Measurements from ENCODE around the gene CYP26B1.

The CYP26B1 gene

GRCh38 chr2:72104821-72105588 is 42.7 kb downstream of the CYP26B1 start:
- H3K9me3 ChIP-seq (replicated peaks in 1 of 11), result no peaks in the 10 kb centered on the region

DNA sequence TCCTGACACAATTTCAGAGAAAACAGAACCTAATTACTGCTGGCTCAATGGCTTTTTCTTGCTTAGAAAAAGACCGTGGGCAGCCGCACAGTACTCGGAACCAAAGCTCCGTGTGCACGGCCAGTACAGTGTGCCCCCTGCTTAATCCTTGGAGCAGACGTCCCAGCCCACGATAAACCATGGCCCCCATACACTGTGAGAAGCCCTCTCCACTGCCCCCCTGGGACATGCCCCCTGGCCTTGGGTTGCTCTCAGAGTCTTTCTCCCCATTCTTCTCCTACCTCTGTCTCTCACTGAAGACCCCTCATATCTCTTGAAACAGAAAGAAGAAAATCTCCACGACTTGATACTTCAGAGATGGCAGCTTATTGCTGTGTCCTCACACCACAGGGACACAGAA is 44.0 kb downstream of the CYP26B1 start:
- peak overlapping the region in 1 of 11 experiments; percentile 41; a peak in 2 of 22 replicates for H3K4me2 ChIP-seq
- H3K4me1 ChIP-seq, result peaks cover 0 to 8% (median 0%) of the 10 kb centered on the region in 10 experiments; a peak in 3 of 20 replicates
- no peak overlapping the region for H3K9ac ChIP-seq
- no peaks in the 10 kb centered on the region for H4K20me1 ChIP-seq
- H3K36me3 ChIP-seq, result no peaks in the 10 kb centered on the region
- TF ChIP-seq Cebpa-rat (IDR thresholded peaks at IDR 0.05), result no peak
- no peak overlapping the region for H3K27ac ChIP-seq
- no peak overlapping the region for H3K4me3 ChIP-seq
- no peaks in the 10 kb centered on the region for H3K27me3 ChIP-seq
- no peaks in the 10 kb centered on the region for H3K9me3 ChIP-seq (replicated peaks in 1 of 11)

More at GRCh38 chr2:72104821-72105588, 42.7 kb downstream of the CYP26B1 start:
- Histone ChIP-seq H4K20me1 (no peaks in the 10 kb centered on the region), H3K4me3 (no peak overlapping the region), H3K4me1 (peaks cover 0 to 8% (median 0%) of the 10 kb centered on the region in 10 experiments; a peak in 3 of 20 replicates), H3K9ac (no peak overlapping the region), H3K27me3 (no peaks in the 10 kb centered on the region), H3K27ac (no peak overlapping the region), H3K36me3 (no peaks in the 10 kb centered on the region), H3K4me2 (no peak overlapping the region)
- TF ChIP-seq Cebpa-rat (IDR thresholded peaks at IDR 0.05), result no peak

DNA sequence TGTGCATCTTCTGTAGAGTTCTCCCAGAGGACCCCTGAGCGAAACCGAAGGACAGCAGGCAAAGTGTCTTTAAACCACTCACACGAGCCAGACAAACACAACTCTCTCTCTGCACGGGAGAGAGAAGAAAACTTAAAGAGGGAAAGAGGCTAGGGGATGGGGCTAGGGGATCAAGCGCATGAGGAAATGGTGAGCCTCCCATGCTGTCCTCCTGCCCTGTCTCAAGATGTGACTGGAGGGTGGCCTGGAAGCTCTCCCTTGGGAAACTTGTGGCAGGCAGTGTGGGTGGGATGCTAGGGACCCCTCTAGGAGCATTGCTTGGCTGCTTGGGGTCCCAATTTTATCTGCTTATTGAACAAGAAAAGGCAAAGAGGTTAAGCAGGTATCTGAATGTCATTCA is 44.5 kb downstream of the CYP26B1 start:
- Histone ChIP-seq H3K4me1 (peaks cover 0 to 8% (median 0%) of the 10 kb centered on the region in 10 experiments; a peak in 3 of 20 replicates), H3K27me3 (no peaks in the 10 kb centered on the region), H3K4me3 (no peak overlapping the region), H3K27ac (no peak overlapping the region), H3K36me3 (no peaks in the 10 kb centered on the region), H4K20me1 (no peaks in the 10 kb centered on the region), H3K9me3 (replicated peaks in 1 of 11) (no peaks in the 10 kb centered on the region), H3K9ac (no peak overlapping the region), H3K4me2 (peak overlapping the region in 5 of 11 experiments; percentile 17 to 41 (median 29); a peak in 4 of 22 replicates)
- TF ChIP-seq Cebpa-rat (IDR thresholded peaks at IDR 0.05), result no peak

DNA sequence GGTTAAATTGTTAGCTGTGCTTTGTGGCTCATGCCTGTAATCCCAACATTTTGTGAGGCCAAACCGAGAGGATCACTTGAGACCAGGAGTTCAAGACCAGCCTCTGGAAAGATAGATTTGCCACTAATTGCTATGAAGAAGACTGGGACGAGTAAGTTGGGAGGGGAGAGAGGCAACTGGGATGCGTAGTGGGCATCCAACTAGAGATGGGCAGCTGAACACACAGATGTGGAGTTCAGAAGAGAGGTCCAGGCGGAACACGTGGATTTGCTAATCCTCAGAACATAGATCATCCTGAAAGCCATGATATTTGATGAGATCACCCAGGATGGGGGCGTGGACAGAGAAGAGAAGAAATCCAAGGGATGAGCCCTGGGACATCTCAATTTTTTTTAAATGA is 48.7 kb downstream of the CYP26B1 start:
- TF ChIP-seq Cebpa-rat (IDR thresholded peaks at IDR 0.05), result no peak

GRCh38 chr2:72097276-72097675 is 50.4 kb downstream of the CYP26B1 start:
- Histone ChIP-seq H3K4me3 (no peak overlapping the region), H3K27ac (no peak overlapping the region), H4K20me1 (no peaks in the 10 kb centered on the region), H3K4me1 (peaks cover 0 to 6% (median 0%) of the 10 kb centered on the region in 10 experiments; a peak in 4 of 20 replicates), H3K9me3 (replicated peaks in 1 of 11) (peaks cover 0 to 8% (median 0%) of the 10 kb centered on the region in 11 experiments; a peak in 1 of 22 replicates), H3K27me3 (no peaks in the 10 kb centered on the region), H3K4me2 (no peak overlapping the region), H3K9ac (no peak overlapping the region), H3K36me3 (no peaks in the 10 kb centered on the region)
- no peak for TF ChIP-seq Cebpa-rat (IDR thresholded peaks at IDR 0.05)

More for the DNA sequence above, 48.7 kb downstream of the CYP26B1 start:
- H3K27me3 ChIP-seq, result no peaks in the 10 kb centered on the region
- peaks cover 0 to 8% (median 0%) of the 10 kb centered on the region in 11 experiments; a peak in 1 of 22 replicates for H3K9me3 ChIP-seq (replicated peaks in 1 of 11)
- H3K36me3 ChIP-seq, result no peaks in the 10 kb centered on the region
- no peak overlapping the region for H3K4me2 ChIP-seq
- no peaks in the 10 kb centered on the region for H4K20me1 ChIP-seq
- peaks cover 0 to 8% (median 0%) of the 10 kb centered on the region in 10 experiments; a peak in 4 of 20 replicates for H3K4me1 ChIP-seq
- H3K9ac ChIP-seq, result no peak overlapping the region
- no peak overlapping the region for H3K27ac ChIP-seq
- no peak overlapping the region for H3K4me3 ChIP-seq

DNA sequence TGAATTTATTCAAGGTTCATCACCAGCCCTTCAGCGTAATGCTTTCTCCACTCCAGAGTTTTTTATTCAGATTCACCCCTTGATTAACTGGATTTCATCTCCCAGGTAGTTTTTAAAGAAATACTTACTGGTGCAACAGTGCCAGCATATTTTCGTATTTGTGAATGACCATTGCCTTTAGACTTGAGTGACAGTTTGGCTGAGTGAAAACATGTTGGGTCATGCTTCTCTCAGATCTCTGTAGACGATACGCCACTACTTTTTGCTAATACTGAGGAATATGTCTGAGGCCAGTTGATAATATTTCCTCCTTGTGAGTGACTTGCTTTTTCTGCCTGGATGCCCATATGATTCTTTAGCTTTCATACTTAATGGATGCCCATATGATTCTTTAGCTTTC is 51.5 kb downstream of the CYP26B1 start:
- Histone ChIP-seq H3K27ac (no peak overlapping the region), H4K20me1 (no peaks in the 10 kb centered on the region), H3K9ac (no peak overlapping the region), H3K9me3 (replicated peaks in 1 of 11) (peaks cover 0 to 8% (median 0%) of the 10 kb centered on the region in 11 experiments; a peak in 1 of 22 replicates), H3K36me3 (no peaks in the 10 kb centered on the region), H3K4me2 (no peak overlapping the region), H3K4me1 (peaks cover 0 to 8% (median 0%) of the 10 kb centered on the region in 10 experiments; a peak in 4 of 20 replicates), H3K4me3 (no peak overlapping the region), H3K27me3 (no peaks in the 10 kb centered on the region)
- no peak for TF ChIP-seq Cebpa-rat (IDR thresholded peaks at IDR 0.05)

- H3K27ac ChIP-seq, result no peak overlapping the region
- no peak overlapping the region for H3K4me2 ChIP-seq
- no peaks in the 10 kb centered on the region for H4K20me1 ChIP-seq
- H3K4me1 ChIP-seq, result peaks cover 0 to 8% (median 0%) of the 10 kb centered on the region in 10 experiments; a peak in 4 of 20 replicates
- no peak for TF ChIP-seq Cebpa-rat (IDR thresholded peaks at IDR 0.05)
- no peaks in the 10 kb centered on the region for H3K36me3 ChIP-seq
- H3K4me3 ChIP-seq, result no peak overlapping the region
- peaks cover 0 to 10% (median 0%) of the 10 kb centered on the region in 11 experiments; a peak in 2 of 22 replicates for H3K9me3 ChIP-seq (replicated peaks in 1 of 11)
- H3K27me3 ChIP-seq, result no peaks in the 10 kb centered on the region
- no peak overlapping the region for H3K9ac ChIP-seq
Observed at GRCh38 chr2:72095364-72095763, 52.3 kb downstream of the CYP26B1 start.

- Histone ChIP-seq H3K9me3 (replicated peaks in 1 of 11) (peaks cover 0 to 10% (median 0%) of the 10 kb centered on the region in 11 experiments; a peak in 2 of 22 replicates), H3K4me3 (no peak overlapping the region), H3K4me1 (peaks cover 0 to 8% (median 0%) of the 10 kb centered on the region in 10 experiments; a peak in 4 of 20 replicates), H3K27me3 (no peaks in the 10 kb centered on the region), H3K36me3 (no peaks in the 10 kb centered on the region), H4K20me1 (no peaks in the 10 kb centered on the region), H3K4me2 (no peak overlapping the region), H3K27ac (no peak overlapping the region), H3K9ac (no peak overlapping the region)
- TF ChIP-seq Cebpa-rat (IDR thresholded peaks at IDR 0.05), result no peak
Observed at GRCh38 chr2:72094701-72095100, 53.0 kb downstream of the CYP26B1 start.

- Histone ChIP-seq H3K4me2 (no peak overlapping the region; a peak in 1 of 22 replicates), H3K27me3 (no peaks in the 10 kb centered on the region), H3K9me3 (replicated peaks in 1 of 11) (peaks cover 0 to 16% (median 6%) of the 10 kb centered on the region in 11 experiments; a peak in 11 of 22 replicates), H3K27ac (no peak overlapping the region), H3K36me3 (no peaks in the 10 kb centered on the region), H4K20me1 (no peaks in the 10 kb centered on the region), H3K9ac (no peak overlapping the region), H3K4me3 (no peak overlapping the region), H3K4me1 (peaks cover 0 to 8% (median 0%) of the 10 kb centered on the region in 10 experiments; a peak in 4 of 20 replicates)
- no peak for TF ChIP-seq Cebpa-rat (IDR thresholded peaks at IDR 0.05)
Observed at GRCh38 chr2:72092111-72092510, 55.6 kb downstream of the CYP26B1 start.
